CD4-positive, alpha-beta T cell (primary cell): ENCODE data around the gene BPGM. TPM values are rescaled to one million over a fixed set of nuclear protein-coding genes. Genes with fewer than 3 reads are reported as not detected.

Experiments used
- ATAC-seq: fragments of 200-7000 bp; cut with Tn5 transposase; one replicate; pipeline ENCODE4 v1.10.0; 2022; ENCODE audit warnings: mild to moderate bottlenecking; ENCODE audit not compliant: poor library complexity
- CTCF ChIA-PET: fragments of 350-600 bp; sonication (Branson Sonifier 250); formaldehyde crosslinking; loops from one replicate; lab custom pipeline; 2021; ENCODE audit warnings: antibody characterized with exemption, inconsistent platforms; lab: Charles Lee
- POLR2A ChIA-PET: fragments of 350-600 bp; sonication (Branson Sonifier 250); formaldehyde crosslinking; loops from one replicate; lab custom pipeline; 2021; ENCODE audit warnings: antibody characterized with exemption, inconsistent platforms; lab: Charles Lee
- DNase-seq, 14 experiments: peaks; one replicate each; pipeline ENCODE4 v3.0.0-alpha.2; 2013 to 2020; ENCODE audit warnings: mixed read lengths in 2 of 14
- H3K27ac ChIP-seq, 2 donors: one replicate each; pipeline versions ENCODE4 v1.5.1 to v1.7.0; 2013; ENCODE audit warnings: low read length in 2 of 2, low read depth in 1 of 2, mild to moderate bottlenecking in 1 of 2
- H3K27me3 ChIP-seq, 2 experiments: 1 replicate in 1 of 2; 2 replicates in 1 of 2; pipeline versions ENCODE4 v1.6.1 to v1.7.0; 2013; ENCODE audit warnings: low read length in 2 of 2, control low read depth in 1 of 2, mild to moderate bottlenecking in 1 of 2, moderate library complexity in 1 of 2; ENCODE audit not compliant: insufficient read depth in 2 of 2, control insufficient read depth in 1 of 2
- H3K36me3 ChIP-seq: one replicate; pipeline ENCODE4 v1.6.1; 2013; ENCODE audit warnings: low read length, control low read depth; ENCODE audit not compliant: insufficient read depth
- H3K4me1 ChIP-seq: one replicate; pipeline ENCODE4 v1.6.1; 2013; ENCODE audit warnings: low read length, control low read depth; ENCODE audit not compliant: insufficient read depth
- H3K4me3 ChIP-seq: one replicate; pipeline ENCODE4 v1.5.1; 2013; ENCODE audit warnings: mild to moderate bottlenecking, low read length, moderate library complexity
- H3K9me3 ChIP-seq, 2 experiments: 1 replicate in 1 of 2; 2 replicates in 1 of 2; pipeline versions ENCODE4 v1.6.1 to v1.7.0; 2013; ENCODE audit warnings: low read length in 2 of 2, mild to moderate bottlenecking in 2 of 2, control low read depth in 1 of 2, moderate library complexity in 1 of 2; ENCODE audit not compliant: control insufficient read depth in 1 of 2, insufficient read depth in 1 of 2
- H3K27ac Mint-ChIP-seq: one replicate; pipeline ENCODE4 v1.8.0; 2020; ENCODE audit warnings: mixed read lengths
- H3K27me3 Mint-ChIP-seq: one replicate; pipeline ENCODE4 v1.8.0; 2021; ENCODE audit warnings: mixed read lengths
- H3K36me3 Mint-ChIP-seq: one replicate; pipeline ENCODE4 v1.8.0; 2021; ENCODE audit warnings: low read depth, mixed read lengths
- H3K4me1 Mint-ChIP-seq: one replicate; pipeline ENCODE4 v1.8.0; 2021; ENCODE audit warnings: low read depth, mixed read lengths
- H3K4me3 Mint-ChIP-seq: one replicate; pipeline ENCODE4 v1.8.0; 2020; ENCODE audit warnings: mild to moderate bottlenecking, mixed read lengths
- H3K9me3 Mint-ChIP-seq: one replicate; pipeline ENCODE4 v1.8.0; 2020; ENCODE audit warnings: mixed read lengths
- intact Hi-C, 2 experiments: fragments of 100-400 bp; cut with DNase I in 1 of 2; cut with micrococcal nuclease in 1 of 2; formaldehyde crosslinking; loops; one replicate each; pipeline versions ENCODE4 v1.15.1 to v1.9.0; 2023 to 2025; cut with DNase I, micrococcal nuclease
- total RNA-seq, 174 experiments: library from RNA in 2 of 174; stranded (reverse) in 2 of 174; gene quantifications; one replicate each; pipeline ENCODE4 v1.2.3 and lab custom pipeline; 2021 to 2026
- TF ChIP-seq, protein P1 (sequence below): fragments of 200-600 bp; IDR thresholded peaks from one replicate; pipeline ENCODE4 v1.8.0; 2022; ENCODE audit warnings: antibody characterized with exemption, mild to moderate bottlenecking

Gene BPGM
- total RNA-seq, 2 experiments from 2014 or later: 46.3 to 46.6 TPM

DNA sequence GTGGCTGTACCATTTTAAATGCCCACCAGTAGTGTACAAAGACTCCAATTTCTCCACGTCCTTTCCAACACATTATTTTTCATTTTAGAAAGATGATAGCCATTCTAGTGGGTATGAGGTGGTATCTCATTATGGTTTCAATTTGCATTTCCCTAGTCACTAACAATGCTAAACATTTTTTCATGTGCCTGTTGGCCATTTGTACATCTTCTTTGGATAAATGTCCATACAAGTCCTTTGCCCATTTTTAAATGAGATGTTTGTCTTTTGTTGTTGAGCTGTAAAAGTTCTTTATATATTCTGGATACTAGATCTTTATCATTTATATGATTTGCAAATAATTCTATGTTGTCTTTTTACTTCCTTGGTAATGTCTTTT lies 18.9 kb upstream of the BPGM start:
- Mint-ChIP-seq H3K4me3 (no peak overlapping the region), H3K9me3 (no peaks in the 10 kb centered on the region), H3K36me3 (no peaks in the 10 kb centered on the region), H3K27me3 (peaks cover 41% of the 10 kb centered on the region), H3K4me1 (no peaks in the 10 kb centered on the region), H3K27ac (no peak overlapping the region)
- H3K27me3 ChIP-seq: peaks cover 3 to 5% of the 10 kb centered on the region in 2 experiments
- DNase-seq (no peak), ATAC-seq (no peak)
- H3K4me1 ChIP-seq: no peaks in the 10 kb centered on the region
- ChIA-PET POLR2A (no interaction called here), CTCF (no interaction called here)
- intact Hi-C loops: no loop called here
- H3K9me3 ChIP-seq: no peaks in the 10 kb centered on the region
- H3K27ac ChIP-seq: no peak overlapping the region
- no peak overlapping the region for H3K4me3 ChIP-seq
- H3K36me3 ChIP-seq: no peaks in the 10 kb centered on the region
- TF ChIP-seq, protein P1, sequence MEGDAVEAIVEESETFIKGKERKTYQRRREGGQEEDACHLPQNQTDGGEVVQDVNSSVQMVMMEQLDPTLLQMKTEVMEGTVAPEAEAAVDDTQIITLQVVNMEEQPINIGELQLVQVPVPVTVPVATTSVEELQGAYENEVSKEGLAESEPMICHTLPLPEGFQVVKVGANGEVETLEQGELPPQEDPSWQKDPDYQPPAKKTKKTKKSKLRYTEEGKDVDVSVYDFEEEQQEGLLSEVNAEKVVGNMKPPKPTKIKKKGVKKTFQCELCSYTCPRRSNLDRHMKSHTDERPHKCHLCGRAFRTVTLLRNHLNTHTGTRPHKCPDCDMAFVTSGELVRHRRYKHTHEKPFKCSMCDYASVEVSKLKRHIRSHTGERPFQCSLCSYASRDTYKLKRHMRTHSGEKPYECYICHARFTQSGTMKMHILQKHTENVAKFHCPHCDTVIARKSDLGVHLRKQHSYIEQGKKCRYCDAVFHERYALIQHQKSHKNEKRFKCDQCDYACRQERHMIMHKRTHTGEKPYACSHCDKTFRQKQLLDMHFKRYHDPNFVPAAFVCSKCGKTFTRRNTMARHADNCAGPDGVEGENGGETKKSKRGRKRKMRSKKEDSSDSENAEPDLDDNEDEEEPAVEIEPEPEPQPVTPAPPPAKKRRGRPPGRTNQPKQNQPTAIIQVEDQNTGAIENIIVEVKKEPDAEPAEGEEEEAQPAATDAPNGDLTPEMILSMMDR: no peak

DNA sequence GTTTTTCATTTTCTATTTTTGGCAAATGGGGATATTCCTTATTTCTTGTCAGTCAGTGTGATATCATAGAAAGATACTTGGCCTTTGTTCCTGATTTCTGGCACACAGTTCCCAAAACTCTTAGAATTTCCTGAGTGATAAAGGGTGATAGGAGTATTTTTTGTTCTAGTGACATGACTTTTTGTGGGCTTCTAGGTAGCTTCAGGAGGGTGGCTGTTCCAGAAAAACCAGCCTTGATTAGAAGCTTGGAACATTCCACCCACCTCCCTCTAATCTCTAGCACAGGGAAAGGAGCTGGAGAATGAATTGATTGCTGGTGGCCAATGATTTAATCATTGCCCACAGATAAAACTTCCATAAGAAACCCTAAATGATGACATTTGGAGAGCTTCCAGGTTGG lies 17.2 kb upstream of the BPGM start:
- Mint-ChIP-seq H3K9me3 (no peaks in the 10 kb centered on the region), H3K27ac (no peak overlapping the region), H3K4me3 (no peak overlapping the region), H3K4me1 (peaks cover 3% of the 10 kb centered on the region), H3K36me3 (no peaks in the 10 kb centered on the region), H3K27me3 (peaks cover 37% of the 10 kb centered on the region)
- CTCF ChIA-PET: interaction anchor here (6.4 kb wide), 1 partner anchor 72 kb away, joined by 30 read pairs; no protein-coding TSS in a partner anchor
- Histone ChIP-seq H3K4me1 (no peaks in the 10 kb centered on the region), H3K27me3 (peaks cover 3 to 5% of the 10 kb centered on the region in 2 experiments), H3K4me3 (no peak overlapping the region), H3K27ac (no peak overlapping the region), H3K9me3 (no peaks in the 10 kb centered on the region), H3K36me3 (no peaks in the 10 kb centered on the region)
- intact Hi-C loops: no loop called here
- ATAC-seq (no peak), DNase-seq (no peak)
- TF ChIP-seq, protein P1: no peak
- POLR2A ChIA-PET: interaction anchor here (0.6 to 0.9 kb wide), 2 partner anchors 72 to 875 kb away, joined by 3 read pairs; no protein-coding TSS in a partner anchor

DNA sequence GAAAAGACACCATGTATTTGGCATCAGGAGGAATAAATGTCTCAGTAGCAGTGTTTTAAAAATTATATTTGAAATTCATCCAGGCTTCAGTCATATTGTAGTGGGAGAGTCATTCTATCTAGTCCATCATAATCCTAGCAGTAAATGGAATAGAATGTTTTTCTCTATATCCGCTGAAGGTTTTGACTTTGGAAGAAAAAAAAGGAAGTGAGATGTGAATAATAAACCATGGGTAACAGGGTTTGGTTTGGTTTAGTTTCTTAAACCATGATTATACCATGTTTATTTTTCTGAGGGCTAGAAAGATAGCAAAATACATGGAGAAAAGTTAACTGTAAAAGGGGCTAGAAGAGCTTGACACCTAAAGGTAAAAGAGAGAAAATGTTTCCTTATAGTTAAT lies 16.4 kb upstream of the BPGM start:
- POLR2A ChIA-PET: interaction anchor here (0.9 kb wide), 1 partner anchor 71 kb away, joined by 3 read pairs; no protein-coding TSS in a partner anchor
- ATAC-seq: no peak
- CTCF ChIA-PET: interaction anchor here (5.3 to 6.4 kb wide), 2 partner anchors 15 to 71 kb away, joined by 30 to 40 read pairs; partner anchors contain the start of gene BPGM
- H3K4me3 Mint-ChIP-seq: no peak overlapping the region
- Histone ChIP-seq H3K27me3 (peaks cover 3 to 5% of the 10 kb centered on the region in 2 experiments), H3K27ac (no peak overlapping the region), H3K36me3 (no peaks in the 10 kb centered on the region), H3K9me3 (no peaks in the 10 kb centered on the region), H3K4me1 (no peaks in the 10 kb centered on the region), H3K4me3 (no peak overlapping the region)
- H3K4me1 Mint-ChIP-seq: peaks cover 3% of the 10 kb centered on the region
- no peak for DNase-seq
- TF ChIP-seq, protein P1: no peak
- no peak overlapping the region for H3K27ac Mint-ChIP-seq
- no peaks in the 10 kb centered on the region for H3K36me3 Mint-ChIP-seq
- intact Hi-C loops: loop anchor here in 1 of 2 experiments (5.0 kb wide), 2 partner anchors 217 to 542 kb away; partner anchors contain the start of gene CYREN
- H3K9me3 Mint-ChIP-seq: no peaks in the 10 kb centered on the region
- peaks cover 29% of the 10 kb centered on the region for H3K27me3 Mint-ChIP-seq
